ENCODE measurements around the gene CNDP2. TPM values are rescaled to one million over a fixed set of nuclear protein-coding genes. Genes with fewer than 3 reads are reported as not detected.

The CNDP2 gene
- total RNA-seq, 4 donors from 2014 or later = 78.8 to 132 (median 89.3) TPM

DNA sequence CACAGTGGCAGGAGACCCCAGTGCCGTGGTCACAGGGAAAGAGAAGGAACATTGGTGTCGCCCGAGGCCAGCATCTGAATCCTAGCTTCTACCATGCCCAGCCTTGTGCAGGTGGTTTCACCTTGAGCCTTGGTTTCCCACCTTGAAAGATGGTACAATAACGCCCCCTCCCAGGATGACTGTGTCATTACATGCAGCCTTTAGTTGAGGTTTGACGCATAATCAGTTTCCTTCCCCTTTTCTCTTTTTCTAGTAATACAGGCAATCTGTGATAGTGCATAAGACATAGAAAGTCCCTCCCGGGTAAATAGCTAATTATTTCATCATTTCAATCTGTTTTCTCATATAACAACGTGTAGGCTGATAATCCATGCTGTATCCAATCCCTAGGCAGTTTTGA, 71.7 kb downstream of the CNDP2 start:
- no peak for ATAC-seq (ENCODE audit: low FRiP score)
- no peak for DNase-seq (ENCODE audit: low spot score)
- TF ChIP-seq, protein P1, sequence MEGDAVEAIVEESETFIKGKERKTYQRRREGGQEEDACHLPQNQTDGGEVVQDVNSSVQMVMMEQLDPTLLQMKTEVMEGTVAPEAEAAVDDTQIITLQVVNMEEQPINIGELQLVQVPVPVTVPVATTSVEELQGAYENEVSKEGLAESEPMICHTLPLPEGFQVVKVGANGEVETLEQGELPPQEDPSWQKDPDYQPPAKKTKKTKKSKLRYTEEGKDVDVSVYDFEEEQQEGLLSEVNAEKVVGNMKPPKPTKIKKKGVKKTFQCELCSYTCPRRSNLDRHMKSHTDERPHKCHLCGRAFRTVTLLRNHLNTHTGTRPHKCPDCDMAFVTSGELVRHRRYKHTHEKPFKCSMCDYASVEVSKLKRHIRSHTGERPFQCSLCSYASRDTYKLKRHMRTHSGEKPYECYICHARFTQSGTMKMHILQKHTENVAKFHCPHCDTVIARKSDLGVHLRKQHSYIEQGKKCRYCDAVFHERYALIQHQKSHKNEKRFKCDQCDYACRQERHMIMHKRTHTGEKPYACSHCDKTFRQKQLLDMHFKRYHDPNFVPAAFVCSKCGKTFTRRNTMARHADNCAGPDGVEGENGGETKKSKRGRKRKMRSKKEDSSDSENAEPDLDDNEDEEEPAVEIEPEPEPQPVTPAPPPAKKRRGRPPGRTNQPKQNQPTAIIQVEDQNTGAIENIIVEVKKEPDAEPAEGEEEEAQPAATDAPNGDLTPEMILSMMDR (IDR thresholded peaks at IDR 0.05) = no peak

DNA sequence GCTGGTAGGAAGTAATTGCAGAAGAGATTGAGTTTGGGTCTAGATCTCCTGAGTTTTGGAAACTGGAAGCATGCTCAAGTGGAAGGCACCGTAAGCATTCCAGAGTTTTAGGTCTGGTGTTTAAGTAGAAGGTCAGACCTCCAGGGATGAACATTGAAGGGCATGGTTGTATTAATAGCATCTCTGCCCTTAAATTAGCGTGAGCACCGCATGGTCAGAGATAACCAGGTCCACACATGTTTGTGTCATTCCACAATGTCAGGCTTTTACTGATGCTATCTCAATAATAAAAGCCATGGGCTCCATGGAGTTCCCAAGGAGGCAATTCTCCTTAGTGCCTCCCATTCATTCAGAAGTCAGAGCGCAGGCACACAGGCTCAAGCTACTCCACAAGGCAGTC, 73.2 kb downstream of the CNDP2 start:
- ATAC-seq (ENCODE audit: low FRiP score) = no peak
- TF ChIP-seq, protein P1 (IDR thresholded peaks at IDR 0.05) = no peak
- no peak for DNase-seq (ENCODE audit: low spot score)

DNA sequence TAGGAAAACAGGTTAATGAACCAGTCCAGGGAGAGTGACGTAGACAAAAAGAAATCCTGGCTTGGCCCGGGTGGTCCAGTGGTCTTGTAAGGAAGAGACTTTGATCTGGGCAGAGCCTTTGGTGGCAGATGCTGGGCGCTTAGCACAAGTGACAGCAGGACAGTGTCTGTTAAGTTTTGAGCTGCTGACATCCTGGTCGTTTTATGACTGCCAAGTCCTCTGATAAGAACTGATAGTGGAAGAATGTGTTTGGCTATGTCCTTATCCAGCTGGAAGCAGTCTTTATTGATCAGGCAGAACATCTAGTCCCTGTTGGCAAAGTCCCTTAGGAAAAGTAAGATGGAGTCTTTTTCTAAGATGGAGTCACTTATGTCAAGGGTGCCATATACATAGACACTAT, 74.1 kb downstream of the CNDP2 start:
- no peak for DNase-seq (ENCODE audit: low spot score)
- no peak for ATAC-seq (ENCODE audit: low FRiP score)
- TF ChIP-seq, protein P1 (IDR thresholded peaks at IDR 0.05) = no peak

DNA sequence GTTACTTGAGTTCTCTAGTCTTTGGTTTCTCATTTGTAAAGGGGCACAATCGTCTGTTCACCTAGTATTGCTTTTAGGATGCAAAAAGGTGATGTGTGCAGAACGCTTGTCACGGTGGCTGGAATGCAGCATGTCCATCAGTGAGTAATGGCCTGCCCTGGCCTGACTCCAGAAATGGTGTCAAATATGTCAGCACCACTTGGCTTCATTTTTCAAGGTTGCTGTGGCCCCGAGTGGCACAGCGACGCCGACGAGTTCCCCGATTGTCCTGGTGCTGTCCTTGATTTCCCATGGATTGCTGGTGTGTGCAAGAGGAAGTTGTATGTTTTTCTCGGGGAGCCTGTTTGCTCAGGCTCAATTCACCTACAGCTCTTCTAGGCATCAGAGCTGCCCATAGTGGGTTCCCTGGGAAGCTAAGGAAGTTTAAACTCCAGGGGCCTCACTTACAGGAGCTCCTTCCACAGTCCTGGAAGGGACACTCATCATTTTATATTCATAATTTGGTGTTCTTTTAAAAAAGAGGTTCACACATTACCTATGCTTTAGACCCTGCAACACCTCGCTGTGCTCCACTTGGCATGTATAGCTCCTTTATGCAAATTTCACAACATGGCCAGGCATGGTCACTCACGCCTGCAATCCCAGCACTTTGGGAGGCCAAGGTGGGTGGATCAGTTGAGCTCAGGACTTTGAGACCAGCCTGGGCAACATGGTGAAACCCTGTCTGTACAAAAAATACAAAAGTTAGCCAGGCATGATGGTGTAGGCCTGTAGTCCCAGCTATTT, 75.9 kb downstream of the CNDP2 start:
- ATAC-seq (ENCODE audit: low FRiP score) (no peak), DNase-seq (ENCODE audit: low spot score) (no peak)
- TF ChIP-seq, protein P1 (IDR thresholded peaks at IDR 0.05) = no peak

DNA sequence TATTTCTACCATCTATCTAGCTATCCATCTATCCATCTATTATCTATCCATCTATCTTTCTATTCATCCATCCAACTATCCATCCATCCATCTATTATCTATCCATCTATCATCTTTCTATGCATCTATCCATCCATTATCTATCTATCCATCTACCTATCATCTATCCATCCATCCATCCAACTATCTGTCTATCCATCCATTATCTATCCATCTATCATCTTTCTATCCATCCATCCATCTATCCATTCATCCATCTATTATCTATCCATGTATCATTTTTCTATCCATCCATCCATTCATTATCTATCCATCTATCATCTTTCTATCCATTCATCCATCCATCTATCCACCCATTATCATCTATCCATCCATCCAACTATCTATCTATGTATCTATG, 76.9 kb downstream of the CNDP2 start:
- DNase-seq (ENCODE audit: low spot score) = no peak
- TF ChIP-seq, protein P1 (IDR thresholded peaks at IDR 0.05) = no peak
- no peak for ATAC-seq (ENCODE audit: low FRiP score)

Other genes starting within 250 kb of the CNDP2 start
- 100 to 1,000 TPM; 258 to 547 (median 341) TPM for gene CYB5A, start 204.4 kb upstream of the CNDP2 start, total RNA-seq
- not detected for gene C18orf63, start 180.5 kb upstream of the CNDP2 start, total RNA-seq
- under 1 TPM in 1 of 4 donors, not detected in 3; 0.28 TPM for gene DIPK1C, start 39.1 kb upstream of the CNDP2 start, total RNA-seq
- not detected for gene CNDP1, start 38.1 kb downstream of the CNDP2 start, total RNA-seq
- gene ZNF407, start 101.5 kb downstream of the CNDP2 start, total RNA-seq = 10 to 100 TPM; 13.4 to 26.7 (median 19.7) TPM

Data from omental fat pad (tissue), 4 donors.